Stomach (tissue), 9 donors: Measurements from ENCODE around the gene DHRS13. TPM values are rescaled to one million over a fixed set of nuclear protein-coding genes. Genes with fewer than 3 reads are reported as not detected.

Experiments used
- DNase-seq, 2 donors: peaks; one replicate each; pipeline versions ENCODE4 v3.0.0 to v3.0.0-alpha.2; 2013 to 2019
- H3K27ac ChIP-seq, 5 donors: fragments of 200-600 bp in 4 of 5; sonication (generic) in 4 of 5; one replicate each; pipeline ENCODE4 v1.5.1; 2013 to 2019; ENCODE audit warnings: mild to moderate bottlenecking in 1 of 5, moderate library complexity in 1 of 5
- H3K27me3 ChIP-seq, 3 donors: fragments of 200-600 bp; sonication (generic); one replicate each; pipeline ENCODE4 v1.5.1; 2017 to 2019; ENCODE audit warnings: mixed run types in 1 of 3
- H3K36me3 ChIP-seq, 4 donors: fragments of 200-600 bp; sonication (generic); 1 replicate in 3 of 4; 2 replicates in 1 of 4; pipeline ENCODE4 v1.5.1; 2016 to 2019
- H3K4me1 ChIP-seq, 4 donors: fragments of 200-600 bp; sonication (generic); one replicate each; pipeline ENCODE4 v1.5.1; 2016 to 2019
- H3K4me3 ChIP-seq, 4 donors: fragments of 200-600 bp; sonication (generic) in 3 of 4; one replicate each; pipeline ENCODE4 v1.5.1; 2016 to 2019; ENCODE audit warnings: mild to moderate bottlenecking in 1 of 4
- H3K9me3 ChIP-seq, 4 donors: fragments of 200-600 bp; sonication (generic); one replicate each; pipeline ENCODE4 v1.5.1; 2016 to 2019
- EP300 ChIP-seq: sonication (generic); formaldehyde crosslinking; IDR thresholded peaks from one replicate; pipeline ENCODE4 v1.6.1; 2017; ENCODE audit warnings: antibody characterized with exemption
- POLR2A ChIP-seq, 4 donors: fragments of 450-650 bp; IDR thresholded peaks; one replicate each; pipeline ENCODE4 v1.6.1; 2016; ENCODE audit warnings: antibody characterized with exemption in 4 of 4, control low read depth in 2 of 4, mild to moderate bottlenecking in 1 of 4, moderate library complexity in 1 of 4
- POLR2AphosphoS5 ChIP-seq, 3 donors: sonication (generic); formaldehyde crosslinking; IDR thresholded peaks; one replicate each; pipeline ENCODE4 v1.6.1; 2016; ENCODE audit warnings: antibody characterized with exemption in 3 of 3
- WGBS, 5 donors: extraction: QIAGEN DNeasy Blood & Tissue Kit in 3 of 5; methylation state at CpG; one replicate each; pipeline versions ENCODE4 v1.1.5 to v1.1.7; 2013 to 2018; 5-methylcytosine and 5-hydroxymethylcytosine counted together
- intact Hi-C: fragments of 100-400 bp; cut with DNase I; formaldehyde crosslinking; loops from one replicate; pipeline ENCODE4 v1.15.1; 2023; ENCODE audit warnings: low total_unique reads
- polyA plus RNA-seq, 3 donors: library from polyadenylated mRNA; stranded (reverse); fragments of 200-250 nt; gene quantifications; one replicate each; pipeline ENCODE4 v1.2.3, GENCODE V29; 2013
- total RNA-seq, 5 donors: library from RNA; depleted of rRNA; stranded (reverse); fragments of >200 nt; gene quantifications; one replicate each; pipeline versions ENCODE4 v1.1.0 to v1.2.3, GENCODE V29; 2014 to 2016
- TF ChIP-seq, protein P1 (sequence below), 7 experiments: fragments of 450-650 bp in 4 of 7; fragments of 200-600 bp in 3 of 7; sonication (generic) in 3 of 7; IDR thresholded peaks; one replicate each; pipeline ENCODE4 v1.5.1; 2016 to 2019; ENCODE audit warnings: antibody characterized with exemption in 7 of 7, control low read depth in 2 of 7, mild to moderate bottlenecking in 1 of 7
- donor health status: healthy with polysubstance abuse.
- donor health status: Bipolar disorder and iron deficiency.
- donor health status: healthy.

DHRS13 gene
- total and polyA plus RNA-seq, 8 donors, result 4.4 to 33.5 (median 8.3) TPM; not detected in 1

DNA sequence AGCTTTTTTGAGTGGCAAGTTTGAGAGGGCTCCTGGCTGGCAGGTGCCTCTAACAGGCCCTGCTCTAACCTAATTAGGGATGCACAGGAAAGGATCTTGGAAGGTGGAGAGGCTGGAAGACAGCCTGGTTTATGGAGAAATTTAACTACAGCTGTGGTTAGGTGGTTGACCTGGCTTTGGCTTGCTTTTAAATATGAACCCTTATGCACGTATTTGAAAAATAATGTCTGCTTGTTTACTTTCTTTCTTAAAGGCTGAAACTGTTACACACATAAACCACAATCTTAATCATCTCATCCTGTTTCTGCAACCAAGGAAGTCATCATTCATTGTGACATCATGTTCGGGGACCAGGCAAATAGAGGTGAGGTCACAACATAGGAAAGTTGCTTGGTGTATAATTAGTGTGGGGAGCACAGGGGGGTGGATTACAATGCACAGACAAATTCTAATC is 23.1 kb upstream of the DHRS13 start:
- Histone ChIP-seq H3K4me3 (no peak overlapping the region), H3K27ac (peak overlapping the region; percentile 61 to 73 (median 68)), H3K27me3 (no peaks in the 10 kb centered on the region), H3K9me3 (peaks cover 0 to 7% (median 0%) of the 10 kb centered on the region in 4 donors), H3K4me1 (peaks cover 10 to 59% (median 35%) of the 10 kb centered on the region in 4 donors), H3K36me3 (peaks cover 21 to 73% (median 56%) of the 10 kb centered on the region in 4 donors)
- intact Hi-C loops, result no loop called here
- peak in 1 of 2 donors; percentile 71 for DNase-seq
- 21 to 30% (median 27%) methylated on average over 2 of the region's 2 CpGs for WGBS, 5 donors
- TF ChIP-seq POLR2AphosphoS5 (IDR thresholded peaks at IDR 0.05) (peak in 2 of 3 donors; percentile 42 to 47), POLR2A (IDR thresholded peaks at IDR 0.05) (no peak)

DNA sequence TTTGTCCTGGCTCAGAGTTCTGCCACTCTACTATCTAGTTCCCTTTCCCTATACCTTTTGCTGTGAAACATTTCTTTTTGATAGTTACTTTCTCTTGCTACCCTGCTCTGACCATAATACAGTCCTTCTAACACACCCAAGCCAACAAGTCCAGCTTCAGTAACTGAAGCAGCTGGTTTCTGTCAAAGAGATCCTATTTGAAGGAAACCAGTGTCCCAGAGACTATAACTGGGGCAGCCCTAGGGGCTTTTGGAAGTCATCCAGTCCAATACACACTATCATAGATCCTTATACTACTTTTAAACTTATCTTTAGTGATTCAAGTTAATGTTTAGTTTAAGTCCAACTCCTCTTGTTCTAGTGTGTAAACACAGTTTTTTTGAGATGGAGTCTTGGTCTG is 17.3 kb upstream of the DHRS13 start:
- Histone ChIP-seq H3K36me3 (peaks cover 61 to 100% (median 100%) of the 10 kb centered on the region in 4 donors), H3K4me1 (peaks cover 0 to 25% (median 13%) of the 10 kb centered on the region in 4 donors), H3K27me3 (no peaks in the 10 kb centered on the region), H3K9me3 (no peaks in the 10 kb centered on the region), H3K27ac (peak overlapping the region in 1 of 5 donors; percentile 1), H3K4me3 (no peak overlapping the region)
- intact Hi-C loops, result no loop called here
- TF ChIP-seq POLR2A (IDR thresholded peaks at IDR 0.05) (no peak), EP300 (no peak), POLR2AphosphoS5 (IDR thresholded peaks at IDR 0.05) (no peak)
- TF ChIP-seq, protein P1, sequence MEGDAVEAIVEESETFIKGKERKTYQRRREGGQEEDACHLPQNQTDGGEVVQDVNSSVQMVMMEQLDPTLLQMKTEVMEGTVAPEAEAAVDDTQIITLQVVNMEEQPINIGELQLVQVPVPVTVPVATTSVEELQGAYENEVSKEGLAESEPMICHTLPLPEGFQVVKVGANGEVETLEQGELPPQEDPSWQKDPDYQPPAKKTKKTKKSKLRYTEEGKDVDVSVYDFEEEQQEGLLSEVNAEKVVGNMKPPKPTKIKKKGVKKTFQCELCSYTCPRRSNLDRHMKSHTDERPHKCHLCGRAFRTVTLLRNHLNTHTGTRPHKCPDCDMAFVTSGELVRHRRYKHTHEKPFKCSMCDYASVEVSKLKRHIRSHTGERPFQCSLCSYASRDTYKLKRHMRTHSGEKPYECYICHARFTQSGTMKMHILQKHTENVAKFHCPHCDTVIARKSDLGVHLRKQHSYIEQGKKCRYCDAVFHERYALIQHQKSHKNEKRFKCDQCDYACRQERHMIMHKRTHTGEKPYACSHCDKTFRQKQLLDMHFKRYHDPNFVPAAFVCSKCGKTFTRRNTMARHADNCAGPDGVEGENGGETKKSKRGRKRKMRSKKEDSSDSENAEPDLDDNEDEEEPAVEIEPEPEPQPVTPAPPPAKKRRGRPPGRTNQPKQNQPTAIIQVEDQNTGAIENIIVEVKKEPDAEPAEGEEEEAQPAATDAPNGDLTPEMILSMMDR (IDR thresholded peaks at IDR 0.05), result no peak
- DNase-seq, result no peak

DNA sequence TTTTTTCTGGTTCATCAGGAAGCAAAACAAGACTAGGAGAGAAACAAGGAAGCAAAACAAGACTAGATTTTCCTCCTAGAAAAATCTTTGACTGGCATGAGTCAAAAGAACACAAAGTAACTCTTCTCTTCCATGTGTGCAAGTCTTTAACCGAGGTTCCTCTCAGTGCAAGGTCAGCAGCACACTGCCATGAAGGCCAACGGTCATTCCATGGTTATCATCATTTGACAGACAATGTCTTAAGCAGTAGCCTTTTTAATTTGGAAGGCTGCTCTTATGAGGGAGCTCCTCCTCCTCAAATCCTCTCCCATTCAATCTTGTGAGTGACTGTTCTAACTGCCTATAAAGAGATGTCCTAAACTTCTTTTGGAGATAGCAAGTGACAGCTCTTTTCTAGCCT is 15.4 kb upstream of the DHRS13 start:
- H3K27me3 ChIP-seq, result no peaks in the 10 kb centered on the region
- no peaks in the 10 kb centered on the region for H3K9me3 ChIP-seq
- intact Hi-C loops, result no loop called here
- no peak for TF ChIP-seq EP300
- no peak for TF ChIP-seq POLR2A (IDR thresholded peaks at IDR 0.05)
- TF ChIP-seq POLR2AphosphoS5 (IDR thresholded peaks at IDR 0.05), result no peak
- TF ChIP-seq, protein P1 (IDR thresholded peaks at IDR 0.05), result no peak
- H3K27ac ChIP-seq, result no peak overlapping the region
- 64 to 80% (median 69%) methylated on average over 2 of the region's 2 CpGs for WGBS, 5 donors
- H3K4me3 ChIP-seq, result no peak overlapping the region
- peaks cover 0 to 16% (median 6%) of the 10 kb centered on the region in 4 donors for H3K4me1 ChIP-seq
- DNase-seq, result no peak
- H3K36me3 ChIP-seq, result peaks cover 70 to 100% (median 100%) of the 10 kb centered on the region in 4 donors

DNA sequence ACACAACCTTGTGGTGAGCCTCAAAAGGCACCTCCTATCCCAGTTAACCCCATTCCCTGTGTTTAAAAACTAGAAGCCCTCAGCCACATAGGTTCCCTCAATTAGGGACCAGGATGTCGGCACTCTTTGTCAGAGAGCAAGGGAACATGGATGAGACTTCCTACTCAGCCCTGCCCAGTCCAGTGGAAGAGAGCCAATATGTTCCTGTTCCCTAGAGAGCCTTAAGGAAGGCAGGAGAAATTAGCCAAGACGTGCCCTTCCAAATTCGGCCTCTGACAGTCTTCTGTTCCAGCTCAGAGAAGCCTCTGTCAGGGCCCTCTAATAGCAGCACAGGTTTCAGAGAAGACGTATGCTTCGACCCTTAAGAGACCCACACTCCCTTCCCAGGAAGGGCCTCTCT is 14.6 kb upstream of the DHRS13 start:
- 59 to 84% (median 72%) methylated on average over 5 of the region's 5 CpGs for WGBS, 5 donors
- peaks cover 78 to 100% (median 100%) of the 10 kb centered on the region in 4 donors for H3K36me3 ChIP-seq
- TF ChIP-seq, protein P1 (IDR thresholded peaks at IDR 0.05), result no peak
- no peak for TF ChIP-seq EP300
- TF ChIP-seq POLR2A (IDR thresholded peaks at IDR 0.05), result no peak
- TF ChIP-seq POLR2AphosphoS5 (IDR thresholded peaks at IDR 0.05), result no peak
- intact Hi-C loops, result no loop called here
- peak overlapping the region in 2 of 5 donors; percentile 10 to 27 for H3K27ac ChIP-seq
- peaks cover 4 to 17% (median 12%) of the 10 kb centered on the region in 4 donors for H3K4me1 ChIP-seq
- no peaks in the 10 kb centered on the region for H3K9me3 ChIP-seq
- H3K4me3 ChIP-seq, result no peak overlapping the region
- no peaks in the 10 kb centered on the region for H3K27me3 ChIP-seq
- no peak for DNase-seq

DNA sequence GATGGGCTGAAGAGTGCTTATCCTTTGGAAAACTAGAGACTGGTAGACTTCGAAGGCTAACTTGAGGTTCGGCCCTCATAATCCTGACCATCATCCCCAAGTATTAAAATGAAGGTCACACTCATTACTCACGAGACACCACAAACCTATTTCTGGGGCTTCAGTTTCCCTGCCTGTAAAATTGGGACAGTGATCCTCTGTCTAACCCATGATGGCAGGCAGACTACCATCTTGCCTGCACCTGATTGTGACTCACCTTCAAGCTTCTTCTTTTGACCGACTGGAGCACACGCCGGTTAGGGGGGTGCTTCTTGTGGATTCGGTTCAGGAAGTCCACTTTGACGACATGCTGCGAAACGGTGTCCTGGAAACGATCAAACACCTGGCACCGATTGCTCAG is 14.2 kb upstream of the DHRS13 start:
- Histone ChIP-seq H3K27ac (peak overlapping the region in 2 of 5 donors; percentile 10 to 27), H3K9me3 (no peaks in the 10 kb centered on the region), H3K4me3 (no peak overlapping the region), H3K36me3 (peaks cover 83 to 100% (median 100%) of the 10 kb centered on the region in 4 donors), H3K27me3 (no peaks in the 10 kb centered on the region), H3K4me1 (peaks cover 7 to 21% (median 16%) of the 10 kb centered on the region in 4 donors)
- no peak for TF ChIP-seq POLR2AphosphoS5 (IDR thresholded peaks at IDR 0.05)
- no peak for TF ChIP-seq EP300
- no peak for TF ChIP-seq POLR2A (IDR thresholded peaks at IDR 0.05)
- TF ChIP-seq, protein P1 (IDR thresholded peaks at IDR 0.05), result no peak
- 75 to 86% (median 84%) methylated on average over 12 of the region's 12 CpGs for WGBS, 5 donors
- DNase-seq, result no peak
- intact Hi-C loops, result no loop called here
